ENCODE data around the gene COG3. TPM values are rescaled to one million over a fixed set of nuclear protein-coding genes. Genes with fewer than 3 reads are reported as not detected.

Gene COG3
- total and polyA plus RNA-seq, 10 of the 15 experiments (the other 5 are each of a cell fraction or from before 2014, with no cell fraction given) = 6.1 to 35.1 (median 22.6) TPM

GRCh38 chr13:45575830-45576180, 111.1 kb downstream of the COG3 start:
- Histone ChIP-seq H3K27me3 (replicated peaks in 1 of 2; ENCODE audit: control insufficient read depth in 2 of 2, insufficient read depth in 2 of 2, low read length in 1 of 2) (no peaks in the 10 kb centered on the region; a peak in 1 of 4 replicates), H3K4me3 (no peak overlapping the region), H3K27ac (ENCODE audit: control insufficient read depth, insufficient read depth) (no peak overlapping the region), H3K4me1 (ENCODE audit: control insufficient read depth, insufficient read depth, low read length) (no peaks in the 10 kb centered on the region), H3K9me3 (replicated peaks; ENCODE audit: control insufficient read depth, insufficient read depth, low read length) (no peaks in the 10 kb centered on the region), H3K4me2 (ENCODE audit: control insufficient read depth, insufficient read depth) (no peak overlapping the region), H4K20me1 (ENCODE audit: control insufficient read depth, insufficient read depth) (no peaks in the 10 kb centered on the region), H3K36me3 (ENCODE audit: control insufficient read depth in 2 of 2, insufficient read depth in 2 of 2, low read length in 1 of 2) (no peaks in the 10 kb centered on the region), H3K79me2 (ENCODE audit: control insufficient read depth, insufficient read depth, low read length) (no peaks in the 10 kb centered on the region), H2AFZ (ENCODE audit: control insufficient read depth, low read depth, low read length) (no peak overlapping the region), H3K9ac (ENCODE audit: control insufficient read depth, insufficient read depth, low read length) (no peak overlapping the region)
- DNase-seq (ENCODE audit: low read depth, low spot score) = no peak
- no peak for TF ChIP-seq TBL1XR1 (IDR thresholded peaks at IDR 0.05; ENCODE audit: low read depth, low read length)
- no peak for TF ChIP-seq GATAD2B (conservative IDR thresholded peaks at IDR 0.05; ENCODE audit: low read depth)
- no peak for TF ChIP-seq ZSCAN29 (IDR thresholded peaks at IDR 0.05)
- no peak for TF ChIP-seq PAX8 (IDR thresholded peaks at IDR 0.05)
- no peak for TF ChIP-seq RFX5 (IDR thresholded peaks at IDR 0.05; ENCODE audit: low read depth, low read length)
- CTCF ChIA-PET = interaction anchor here (0.6 kb wide), 1 partner anchor 26 kb away, joined by 3 read pairs; no protein-coding TSS in a partner anchor
- in situ Hi-C loops (cut with MboI) (no loop called here), intact Hi-C loops (cut with micrococcal nuclease; ENCODE audit: unreplicated experiment) (no loop called here)
- POLR2A ChIA-PET = no interaction called here
- no TSS peak for BruUV-seq (replicated peaks)
- WGBS (ENCODE audit: insufficient coverage, insufficient replicate concordance, low lambda C conversion rate, missing lambda C conversion rate) = 0% methylated on average over 1 of the region's 1 CpG
- FAIRE-seq = no peak
- ATAC-seq = no peak
- SMC1A ChIA-PET (ENCODE audit: uncharacterized antibody, unreplicated experiment) = interaction anchor here (1.7 kb wide), 1 partner anchor 153 kb away, joined by 3 read pairs; no protein-coding TSS in a partner anchor
- RAD21 ChIA-PET (ENCODE audit: unreplicated experiment) = no interaction called here

- H4K20me1 ChIP-seq (ENCODE audit: control insufficient read depth, insufficient read depth) = no peaks in the 10 kb centered on the region
- TF ChIP-seq GABPA (IDR thresholded peaks at IDR 0.05; ENCODE audit: low read depth) = no peak
- H3K4me1 ChIP-seq (ENCODE audit: control insufficient read depth, insufficient read depth, low read length) = no peaks in the 10 kb centered on the region
- no peak overlapping the region for H3K9ac ChIP-seq (ENCODE audit: control insufficient read depth, insufficient read depth, low read length)
- in situ Hi-C loops (cut with MboI) (no loop called here), intact Hi-C loops (cut with micrococcal nuclease; ENCODE audit: unreplicated experiment) (no loop called here)
- SMC1A ChIA-PET (ENCODE audit: uncharacterized antibody, unreplicated experiment) = interaction anchor here (0.7 to 1.7 kb wide), 4 partner anchors 37 to 152 kb away, joined by 3 to 4 read pairs (median 3); no protein-coding TSS in a partner anchor
- ATAC-seq (no peak), FAIRE-seq (no peak), DNase-seq (ENCODE audit: low read depth, low spot score) (no peak)
- H3K4me3 ChIP-seq = no peak overlapping the region
- H3K36me3 ChIP-seq (ENCODE audit: control insufficient read depth in 2 of 2, insufficient read depth in 2 of 2, low read length in 1 of 2) = no peaks in the 10 kb centered on the region
- H3K27ac ChIP-seq (ENCODE audit: control insufficient read depth, insufficient read depth) = no peak overlapping the region
- RAD21 ChIA-PET (ENCODE audit: unreplicated experiment) = no interaction called here
- CTCF ChIA-PET = no interaction called here
- no peaks in the 10 kb centered on the region for H3K9me3 ChIP-seq (replicated peaks; ENCODE audit: control insufficient read depth, insufficient read depth, low read length)
- no peak overlapping the region for H3K4me2 ChIP-seq (ENCODE audit: control insufficient read depth, insufficient read depth)
- H3K79me2 ChIP-seq (ENCODE audit: control insufficient read depth, insufficient read depth, low read length) = no peaks in the 10 kb centered on the region
- no peak overlapping the region for H2AFZ ChIP-seq (ENCODE audit: control insufficient read depth, low read depth, low read length)
- POLR2A ChIA-PET = no interaction called here
- no TSS peak for BruUV-seq (replicated peaks)
- no peaks in the 10 kb centered on the region; a peak in 1 of 4 replicates for H3K27me3 ChIP-seq (replicated peaks in 1 of 2; ENCODE audit: control insufficient read depth in 2 of 2, insufficient read depth in 2 of 2, low read length in 1 of 2)
- 5% methylated on average over 4 of the region's 4 CpGs for WGBS (ENCODE audit: insufficient coverage, insufficient replicate concordance, low lambda C conversion rate, missing lambda C conversion rate)
Measured at GRCh38 chr13:45576466-45576865, 111.7 kb downstream of the COG3 start.
